SK-MEL-5 (cell line): Measurements from ENCODE around the gene ACE. TPM values are rescaled to one million over a fixed set of nuclear protein-coding genes. Genes with fewer than 3 reads are reported as not detected.

Experiments
- DNase-seq: peaks from one replicate; pipeline ENCODE4 v3.0.0-alpha.2; 2016; ENCODE audit warnings: low read depth, low spot score
- in situ Hi-C: cut with HindIII; loops from 2 replicates; pipeline ENCODE4 v1.10.0; 2016; ENCODE audit warnings: low sequenced_read_pairs, high pct_unique_total_duplicates, low pct_unique_long_range_greater_than_20kb
- total RNA-seq: library from RNA; depleted of rRNA; stranded (reverse); fragments of >200 nt; shearing (Covaris generic); gene quantifications from 2 replicates; pipeline ENCODE4 v1.2.3, GENCODE V29; 2014

ACE gene
- total RNA-seq, 1 experiment from 2014 or later, result 0.08 TPM

DNA sequence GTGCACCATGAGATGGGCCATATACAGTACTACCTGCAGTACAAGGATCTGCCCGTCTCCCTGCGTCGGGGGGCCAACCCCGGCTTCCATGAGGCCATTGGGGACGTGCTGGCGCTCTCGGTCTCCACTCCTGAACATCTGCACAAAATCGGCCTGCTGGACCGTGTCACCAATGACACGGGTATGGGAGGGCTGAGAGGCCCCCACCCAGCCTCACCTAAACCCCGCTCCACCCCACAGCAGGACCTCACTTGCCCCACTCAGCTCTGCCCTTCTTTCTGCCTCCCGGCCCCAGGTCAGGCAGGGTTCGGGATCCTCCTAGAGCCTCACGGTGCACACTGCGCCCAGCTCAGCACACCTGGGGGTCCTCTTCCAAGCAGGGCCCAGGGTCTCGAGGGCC, 5.6 kb downstream of the ACE start:
- in situ Hi-C loops, result no loop called here

DNA sequence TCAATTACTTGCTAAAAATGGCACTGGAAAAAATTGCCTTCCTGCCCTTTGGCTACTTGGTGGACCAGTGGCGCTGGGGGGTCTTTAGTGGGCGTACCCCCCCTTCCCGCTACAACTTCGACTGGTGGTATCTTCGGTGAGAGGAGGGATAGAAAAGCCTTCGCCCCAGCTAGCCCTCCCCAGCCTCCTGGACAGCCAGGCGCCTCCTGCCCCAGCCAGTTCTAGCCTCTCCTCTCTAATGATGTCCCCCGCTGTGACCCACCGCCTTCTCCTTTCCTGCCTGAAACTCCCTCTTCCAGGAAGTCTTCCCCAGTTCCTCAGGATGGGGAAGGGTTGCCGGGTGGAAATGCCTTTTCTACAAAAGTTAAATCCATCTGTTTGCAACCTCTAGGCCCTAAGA, 6.2 kb downstream of the ACE start:
- DNase-seq, result no peak
- in situ Hi-C loops, result no loop called here

More for the DNA sequence above, 5.6 kb downstream of the ACE start:
- no peak for DNase-seq

DNA sequence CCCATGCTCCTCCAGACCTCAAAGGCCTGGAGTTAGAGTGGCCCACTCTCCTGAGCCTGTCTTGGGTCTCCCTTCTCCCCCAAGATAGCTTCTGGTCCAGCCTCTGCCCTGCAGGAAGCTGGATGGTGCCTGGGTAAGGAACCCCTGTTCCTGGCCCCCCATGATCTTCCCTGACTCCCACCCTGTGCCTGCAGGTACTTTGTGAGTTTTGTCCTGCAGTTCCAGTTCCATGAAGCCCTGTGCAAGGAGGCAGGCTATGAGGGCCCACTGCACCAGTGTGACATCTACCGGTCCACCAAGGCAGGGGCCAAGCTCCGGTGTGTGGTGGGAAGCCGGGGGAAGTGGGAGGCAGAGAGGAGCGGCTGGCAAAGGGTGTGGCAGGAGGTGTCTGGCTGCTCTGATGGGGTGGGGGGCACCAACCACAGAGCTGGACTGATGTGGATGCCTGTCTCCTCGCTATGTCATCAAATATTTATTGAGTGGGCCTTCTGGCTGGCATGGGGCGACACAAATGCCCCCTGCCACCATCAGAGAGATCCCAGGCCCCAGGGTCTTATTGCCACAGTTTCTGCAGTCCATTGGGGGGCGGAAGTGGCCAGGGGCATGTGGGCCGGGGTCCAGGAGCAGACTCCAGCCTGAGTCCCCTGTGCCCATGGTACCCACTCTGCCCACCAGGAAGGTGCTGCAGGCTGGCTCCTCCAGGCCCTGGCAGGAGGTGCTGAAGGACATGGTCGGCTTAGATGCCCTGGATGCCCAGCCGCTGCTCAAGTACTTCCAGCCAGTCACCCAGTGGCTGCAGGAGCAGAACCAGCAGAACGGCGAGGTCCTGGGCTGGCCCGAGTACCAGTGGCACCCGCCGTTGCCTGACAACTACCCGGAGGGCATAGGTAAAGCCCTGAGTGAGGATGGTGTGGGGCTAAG, 7.1 kb downstream of the ACE start:
- in situ Hi-C loops, result no loop called here
- no peak for DNase-seq

DNA sequence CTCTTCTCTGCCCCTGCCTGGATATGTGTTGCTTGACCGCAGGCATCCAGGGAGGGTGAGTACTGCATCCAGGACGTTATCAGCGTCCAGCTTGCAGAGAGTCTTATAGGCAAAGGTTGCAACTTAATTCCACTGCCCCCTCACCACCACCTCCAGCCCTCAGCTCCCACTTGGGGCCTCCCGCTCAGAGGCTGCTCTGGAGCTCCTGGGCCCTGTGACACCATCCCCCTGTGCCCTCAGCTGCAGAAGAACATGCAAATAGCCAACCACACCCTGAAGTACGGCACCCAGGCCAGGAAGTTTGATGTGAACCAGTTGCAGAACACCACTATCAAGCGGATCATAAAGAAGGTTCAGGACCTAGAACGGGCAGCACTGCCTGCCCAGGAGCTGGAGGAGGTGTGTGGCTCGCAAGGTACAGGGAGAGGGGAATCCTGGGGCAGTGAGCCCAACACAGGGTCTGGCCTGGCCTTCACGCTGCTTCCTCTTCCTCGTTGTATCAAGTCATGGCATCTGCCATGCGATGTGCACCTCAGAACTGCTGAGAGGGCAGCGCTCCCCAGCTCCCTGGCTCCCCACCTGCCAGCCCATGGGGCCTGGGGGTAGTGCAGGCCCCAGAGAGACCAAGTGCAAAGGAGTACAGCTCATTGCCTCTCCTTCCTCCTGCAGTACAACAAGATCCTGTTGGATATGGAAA, 9.6 kb downstream of the ACE start:
- DNase-seq, result no peak
- in situ Hi-C loops, result no loop called here

DNA sequence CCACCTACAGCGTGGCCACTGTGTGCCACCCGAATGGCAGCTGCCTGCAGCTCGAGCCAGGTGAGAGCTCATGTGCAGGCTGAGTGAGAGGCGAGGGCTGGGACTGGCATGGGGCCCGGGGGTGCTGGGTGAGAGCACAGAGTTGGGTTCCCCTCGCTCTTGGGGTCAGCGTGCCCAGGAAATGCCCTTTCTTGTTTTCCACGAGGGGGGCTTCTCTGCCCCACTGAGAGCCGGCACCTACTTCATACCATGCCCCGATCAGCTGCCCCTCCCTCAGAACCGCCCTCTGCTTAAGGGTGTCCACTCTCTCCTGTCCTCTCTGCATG, 10.1 kb downstream of the ACE start:
- no peak for DNase-seq
- in situ Hi-C loops, result no loop called here

DNA sequence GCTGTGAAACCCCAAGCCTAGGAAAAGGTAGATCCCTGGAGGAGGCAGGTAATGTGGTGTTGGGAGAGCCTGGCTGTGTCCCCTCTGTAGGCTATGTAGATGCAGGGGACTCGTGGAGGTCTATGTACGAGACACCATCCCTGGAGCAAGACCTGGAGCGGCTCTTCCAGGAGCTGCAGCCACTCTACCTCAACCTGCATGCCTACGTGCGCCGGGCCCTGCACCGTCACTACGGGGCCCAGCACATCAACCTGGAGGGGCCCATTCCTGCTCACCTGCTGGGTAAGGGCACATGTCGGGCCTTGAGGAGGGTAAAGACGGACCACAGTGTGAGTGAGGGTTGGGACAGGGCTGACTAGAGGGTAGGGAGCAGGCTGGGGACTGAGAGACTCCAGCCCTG, 12.0 kb downstream of the ACE start:
- DNase-seq, result no peak
- in situ Hi-C loops, result no loop called here

DNA sequence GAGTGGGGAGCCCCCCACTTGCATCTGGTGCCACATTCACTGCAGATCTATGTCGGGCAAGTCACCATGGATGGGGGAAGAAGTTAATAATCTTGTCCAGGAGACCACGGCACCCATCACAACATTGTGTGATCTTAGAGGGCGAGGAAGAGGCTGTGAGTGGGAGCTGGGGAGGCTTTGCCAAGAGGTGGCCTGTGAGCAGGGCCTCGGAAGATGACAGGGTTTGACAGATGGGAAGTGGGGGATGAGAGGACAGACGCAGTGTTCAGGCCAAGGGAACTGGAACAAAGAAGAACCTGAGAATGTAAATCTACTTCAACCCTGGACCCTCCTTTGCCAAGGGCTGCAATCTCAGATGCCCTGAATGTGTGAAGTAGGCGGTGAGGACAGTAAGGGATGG, 12.4 kb downstream of the ACE start:
- no peak for DNase-seq
- in situ Hi-C loops, result no loop called here

DNA sequence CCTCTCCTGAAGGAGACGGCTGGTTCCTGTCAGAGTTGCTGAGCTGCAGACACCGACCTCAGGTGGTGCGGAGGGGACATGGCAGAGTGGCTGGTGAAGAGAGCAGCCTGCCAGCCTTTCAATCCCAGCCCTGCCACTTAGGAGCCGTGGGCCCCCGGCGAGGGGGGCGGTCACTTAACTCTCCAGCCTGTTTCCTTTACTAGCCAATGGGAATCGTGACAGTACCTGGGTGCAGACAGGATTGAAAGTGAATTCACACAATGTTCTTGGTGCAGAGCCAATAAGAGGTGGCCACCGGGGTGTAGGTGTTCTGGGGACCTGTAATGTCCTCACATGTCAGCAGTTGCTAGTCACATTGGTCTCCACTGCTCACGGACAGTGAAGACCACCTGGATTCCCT, 13.5 kb downstream of the ACE start:
- no peak for DNase-seq
- in situ Hi-C loops, result no loop called here

DNA sequence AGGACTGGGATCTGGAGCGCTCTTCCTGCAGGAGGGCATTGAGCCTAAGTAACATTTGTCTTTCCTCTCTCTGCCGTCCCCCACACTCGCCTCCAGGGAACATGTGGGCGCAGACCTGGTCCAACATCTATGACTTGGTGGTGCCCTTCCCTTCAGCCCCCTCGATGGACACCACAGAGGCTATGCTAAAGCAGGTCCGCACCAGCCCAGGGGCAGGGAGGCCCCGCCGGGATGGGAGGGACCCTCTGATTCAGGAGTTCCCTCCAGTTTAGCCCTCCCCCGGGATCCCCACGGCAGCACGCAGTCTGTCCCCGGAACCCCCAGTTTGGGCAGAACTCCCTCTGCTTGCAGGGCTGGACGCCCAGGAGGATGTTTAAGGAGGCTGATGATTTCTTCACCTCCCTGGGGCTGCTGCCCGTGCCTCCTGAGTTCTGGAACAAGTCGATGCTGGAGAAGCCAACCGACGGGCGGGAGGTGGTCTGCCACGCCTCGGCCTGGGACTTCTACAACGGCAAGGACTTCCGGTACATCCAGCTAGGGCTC, 14.1 kb downstream of the ACE start:
- in situ Hi-C loops, result no loop called here
- no peak for DNase-seq

DNA sequence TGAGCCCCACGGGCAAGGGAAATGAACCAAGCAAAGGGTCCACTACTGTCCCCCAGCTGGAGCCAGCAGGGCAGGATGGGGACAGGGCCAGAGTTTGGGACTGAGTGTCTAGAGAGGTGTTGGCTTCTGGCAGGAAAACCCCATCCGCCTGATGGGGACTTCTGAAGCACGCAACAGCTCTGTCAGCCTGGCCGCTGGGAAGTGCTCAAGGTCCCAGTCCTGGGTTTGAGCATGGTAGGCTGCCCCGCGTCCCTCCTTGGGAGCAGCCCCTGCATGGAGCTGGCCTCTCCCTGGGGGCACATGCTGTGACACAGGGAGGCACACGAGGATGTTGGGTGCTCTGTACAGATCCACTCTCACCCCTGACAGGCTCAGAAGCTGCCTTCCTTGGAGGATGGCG, 14.6 kb downstream of the ACE start:
- DNase-seq, result no peak
- in situ Hi-C loops, result no loop called here

DNA sequence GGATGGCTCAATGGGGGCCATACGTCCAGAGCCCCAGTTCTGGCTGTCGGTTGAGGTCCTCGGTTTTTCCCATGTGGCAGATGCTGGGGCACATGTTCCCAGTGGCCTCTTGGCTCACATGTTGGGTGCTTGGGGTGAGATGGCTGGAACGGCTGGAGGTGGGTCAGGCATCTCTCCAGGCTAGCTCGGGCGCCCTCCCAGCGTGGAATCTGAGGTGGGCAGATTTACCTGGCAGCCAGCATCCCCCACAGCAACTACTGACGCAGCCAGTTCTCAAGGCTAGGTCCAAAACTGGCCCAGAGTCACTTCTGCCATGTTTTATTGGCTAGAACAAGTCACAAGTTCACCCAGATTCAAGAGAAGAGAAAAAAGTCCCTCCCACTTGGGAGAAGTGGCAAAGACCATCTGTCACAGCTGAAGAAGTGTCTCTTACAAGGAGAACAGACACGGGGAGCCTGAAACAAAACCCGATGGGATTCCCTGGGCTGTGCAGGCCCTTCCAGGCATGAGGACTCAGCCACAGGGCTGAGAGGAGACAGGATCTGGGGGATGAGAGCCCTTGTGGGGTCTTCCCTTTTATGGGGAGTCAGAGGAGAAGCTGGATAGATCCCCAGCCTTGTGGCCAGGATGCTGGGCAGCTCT, 15.2 kb downstream of the ACE start:
- in situ Hi-C loops, result no loop called here
- DNase-seq, result peak; percentile 9

DNA sequence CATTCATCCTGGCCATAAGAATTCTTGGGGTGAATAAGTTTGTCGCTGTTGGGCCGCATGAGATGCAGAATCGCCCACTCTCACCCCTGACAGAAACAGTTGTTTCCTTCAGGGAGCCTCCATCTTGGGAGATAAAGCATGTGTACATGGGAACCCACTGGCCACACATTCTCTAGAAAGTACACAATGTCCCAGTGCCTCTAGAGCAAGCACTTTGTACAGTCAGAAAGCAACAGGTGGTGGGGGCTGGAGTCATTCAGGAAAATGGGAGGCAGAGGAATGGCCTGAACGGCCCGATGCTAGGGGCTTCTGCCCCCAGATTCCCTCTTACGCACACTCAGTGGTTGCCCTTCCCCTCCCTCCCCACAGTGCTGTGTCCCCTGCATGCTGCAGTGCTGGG, 16.1 kb downstream of the ACE start:
- no peak for DNase-seq
- in situ Hi-C loops, result no loop called here

DNA sequence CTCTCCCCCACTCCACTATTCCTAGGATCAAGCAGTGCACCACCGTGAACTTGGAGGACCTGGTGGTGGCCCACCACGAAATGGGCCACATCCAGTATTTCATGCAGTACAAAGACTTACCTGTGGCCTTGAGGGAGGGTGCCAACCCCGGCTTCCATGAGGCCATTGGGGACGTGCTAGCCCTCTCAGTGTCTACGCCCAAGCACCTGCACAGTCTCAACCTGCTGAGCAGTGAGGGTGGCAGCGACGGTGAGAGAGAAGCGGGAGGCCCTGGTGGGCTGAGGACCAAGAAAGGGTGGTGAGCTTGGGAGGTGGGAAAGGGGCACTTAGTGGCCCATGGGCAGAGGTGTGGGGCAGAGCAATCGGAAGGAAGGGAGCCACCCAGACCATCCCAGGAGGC, 16.6 kb downstream of the ACE start:
- in situ Hi-C loops, result no loop called here
- DNase-seq, result no peak

DNA sequence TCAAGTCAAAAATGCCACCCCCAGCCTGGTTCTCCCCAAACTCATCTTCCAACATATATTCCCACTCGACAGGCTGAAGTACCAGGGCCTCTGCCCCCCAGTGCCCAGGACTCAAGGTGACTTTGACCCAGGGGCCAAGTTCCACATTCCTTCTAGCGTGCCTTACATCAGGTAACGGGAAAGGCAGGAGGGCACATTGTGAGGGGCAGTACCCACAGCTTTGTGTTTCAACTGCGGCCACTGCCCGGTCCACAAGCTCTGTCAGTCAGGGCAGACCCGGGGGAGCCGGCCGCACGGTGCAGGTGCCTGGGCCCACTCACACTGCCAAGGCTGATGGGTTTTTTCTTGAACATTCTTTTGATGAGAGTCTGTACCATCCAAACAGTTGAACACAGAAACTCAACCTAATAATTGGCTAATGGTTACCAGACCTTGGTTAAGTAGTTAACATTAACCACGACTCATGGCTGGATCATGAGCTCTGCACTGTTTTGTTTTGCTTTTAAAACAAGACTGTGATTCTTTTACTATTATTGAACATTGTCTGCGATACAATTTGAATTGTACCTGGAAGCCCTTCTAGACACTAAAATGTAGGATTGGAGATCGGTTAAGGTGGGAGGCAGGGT, 17.6 kb downstream of the ACE start:
- no peak for DNase-seq
- in situ Hi-C loops, result no loop called here

DNA sequence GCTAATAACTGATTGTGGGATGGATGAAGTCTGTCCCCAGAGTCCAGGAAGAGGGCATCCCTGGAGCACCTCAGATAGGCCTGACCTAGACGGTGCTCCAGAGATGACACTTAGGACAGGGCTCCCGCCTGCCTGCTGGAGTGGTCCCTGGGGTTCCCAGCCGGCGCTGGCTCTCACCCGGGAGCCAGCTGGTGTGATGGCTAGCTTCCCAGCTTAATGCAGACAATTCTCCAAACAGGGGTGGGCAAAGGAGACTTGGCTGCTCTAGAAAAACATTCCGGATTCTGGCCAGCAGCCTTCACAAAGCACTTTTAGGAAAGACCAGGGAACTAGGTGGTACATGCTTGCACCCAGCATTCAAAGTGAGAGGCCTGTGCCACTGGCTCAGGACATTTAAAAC, 18.6 kb downstream of the ACE start:
- no peak for DNase-seq
- in situ Hi-C loops, result no loop called here

DNA sequence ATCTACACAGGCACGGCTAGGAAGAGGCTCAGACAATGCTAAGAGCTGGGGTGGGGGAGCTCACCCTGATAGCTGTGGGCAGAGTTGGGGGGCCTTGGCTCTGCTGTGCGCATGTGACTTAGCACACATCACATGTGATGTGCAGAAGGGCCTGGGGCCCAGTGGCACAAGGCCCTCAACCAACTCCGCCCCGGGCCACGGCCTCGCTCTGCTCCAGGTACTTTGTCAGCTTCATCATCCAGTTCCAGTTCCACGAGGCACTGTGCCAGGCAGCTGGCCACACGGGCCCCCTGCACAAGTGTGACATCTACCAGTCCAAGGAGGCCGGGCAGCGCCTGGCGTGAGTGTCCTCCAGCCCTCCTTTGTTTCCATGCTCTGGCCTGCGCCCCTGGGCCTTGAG, 19.3 kb downstream of the ACE start:
- DNase-seq, result no peak
- in situ Hi-C loops, result no loop called here

DNA sequence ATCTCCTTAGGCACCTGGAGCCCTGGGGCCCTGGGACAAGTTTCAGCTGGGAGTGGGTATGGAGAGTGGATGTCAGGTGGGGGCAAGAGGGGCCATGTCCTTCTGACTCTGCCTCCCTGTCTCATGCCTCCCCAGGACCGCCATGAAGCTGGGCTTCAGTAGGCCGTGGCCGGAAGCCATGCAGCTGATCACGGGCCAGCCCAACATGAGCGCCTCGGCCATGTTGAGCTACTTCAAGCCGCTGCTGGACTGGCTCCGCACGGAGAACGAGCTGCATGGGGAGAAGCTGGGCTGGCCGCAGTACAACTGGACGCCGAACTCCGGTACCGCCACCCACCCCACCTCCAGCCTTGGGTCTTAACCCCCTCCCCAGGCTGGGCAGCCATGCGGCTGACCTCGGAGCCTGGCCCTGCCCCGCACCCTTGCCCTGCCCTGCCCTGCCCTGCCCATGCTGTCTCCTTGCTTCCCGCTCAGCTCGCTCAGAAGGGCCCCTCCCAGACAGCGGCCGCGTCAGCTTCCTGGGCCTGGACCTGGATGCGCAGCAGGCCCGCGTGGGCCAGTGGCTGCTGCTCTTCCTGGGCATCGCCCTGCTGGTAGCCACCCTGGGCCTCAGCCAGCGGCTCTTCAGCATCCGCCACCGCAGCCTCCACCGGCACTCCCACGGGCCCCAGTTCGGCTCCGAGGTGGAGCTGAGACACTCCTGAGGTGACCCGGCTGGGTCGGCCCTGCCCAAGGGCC, 20.0 kb downstream of the ACE start:
- DNase-seq, result no peak
- in situ Hi-C loops, result no loop called here
